Body of pancreas (tissue), 4 donors: ENCODE results near the gene HOXB3. TPM values are rescaled to one million over a fixed set of nuclear protein-coding genes. Genes with fewer than 3 reads are reported as not detected.
"Not testable (repeated sequence)": the region's sequence is repeated elsewhere in the genome, so short reads cannot be mapped to it uniquely, and the experiment has no call there.

Source experiments
- ATAC-seq: fragments of 150-250 bp; one replicate; pipeline ENCODE4 v1.9.1; 2016
- DNase-seq, 4 donors: peaks; one replicate each; pipeline ENCODE4 v3.0.0-alpha.2; 2019
- H3K27ac ChIP-seq, 4 donors: fragments of 200-600 bp; sonication (generic); 1 replicate in 3 of 4; 2 replicates in 1 of 4; pipeline versions ENCODE4 v1.5.1 to v1.6.1; 2016 to 2019; ENCODE audit warnings: mild to moderate bottlenecking in 1 of 4, mixed read lengths in 1 of 4, moderate library complexity in 1 of 4
- H3K27me3 ChIP-seq, 2 donors: fragments of 200-600 bp; sonication (generic); one replicate each; pipeline ENCODE4 v1.6.0; 2016; ENCODE audit warnings: mild to moderate bottlenecking in 1 of 2
- H3K36me3 ChIP-seq, 2 donors: fragments of 200-600 bp; sonication (generic); replicated peaks in 1 of 2; 2 replicates each; pipeline ENCODE4 v1.5.1; 2016; ENCODE audit warnings: low read depth in 2 of 2; ENCODE audit not compliant: insufficient read depth in 1 of 2
- H3K4me1 ChIP-seq: fragments of 200-600 bp; sonication (generic); one replicate; pipeline ENCODE4 v1.6.0; 2016
- H3K4me3 ChIP-seq, 2 donors: fragments of 200-600 bp; sonication (generic); 1 replicate in 1 of 2; 2 replicates in 1 of 2; pipeline ENCODE4 v1.5.1; 2016 to 2019
- H3K9me3 ChIP-seq, 3 donors: fragments of 200-600 bp; sonication (generic); 1 replicate in 2 of 3; 2 replicates in 1 of 3; pipeline ENCODE4 v1.5.1; 2016
- CTCF ChIP-seq, 7 experiments: fragments of 450-650 bp in 4 of 7; fragments of 200-600 bp in 3 of 7; sonication (generic) in 3 of 7; IDR thresholded peaks; one replicate each; pipeline ENCODE4 v1.5.1; 2016 to 2019; ENCODE audit warnings: antibody characterized with exemption in 7 of 7
- POLR2A ChIP-seq, 3 donors: fragments of 450-650 bp; IDR thresholded peaks; one replicate each; pipeline ENCODE4 v1.6.1; 2016; ENCODE audit warnings: antibody characterized with exemption in 3 of 3, mild to moderate bottlenecking in 2 of 3
- WGBS, 2 donors: methylation state at CpG; one replicate each; pipeline ENCODE4 v1.1.5; 2017; 5-methylcytosine and 5-hydroxymethylcytosine counted together
- intact Hi-C: fragments of 100-400 bp; cut with DNase I; formaldehyde crosslinking; loops from one replicate; pipeline ENCODE4 v1.15.1; 2023
- total RNA-seq, 2 donors: library from RNA; depleted of rRNA; stranded (reverse); fragments of >200 nt; gene quantifications; one replicate each; pipeline ENCODE4 v1.1.0, GENCODE V29; 2016

Gene HOXB3
- total RNA-seq, 2 donors from 2014 or later = 2.9 TPM; not detected in 1

DNA sequence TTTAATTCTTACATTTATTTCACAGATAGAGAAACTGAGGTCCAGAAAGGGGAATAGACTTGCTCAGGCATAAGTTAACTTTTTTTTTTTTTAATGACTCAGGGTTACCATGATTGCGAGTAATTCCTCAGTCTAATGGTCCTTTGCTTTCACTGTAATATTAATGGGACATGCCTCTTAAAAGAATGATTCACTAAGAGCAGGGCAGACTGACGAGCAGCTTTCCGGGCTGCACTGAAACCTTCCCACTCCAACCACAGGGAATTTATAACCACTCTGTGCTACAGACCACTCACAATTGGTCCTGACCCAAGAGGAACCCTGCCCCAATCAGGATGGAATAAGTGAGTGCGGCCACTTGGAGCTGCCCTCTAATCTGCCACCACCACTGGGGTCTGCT, 50.9 kb downstream of the HOXB3 start:
- Histone ChIP-seq H3K4me1 (peaks cover 18% of the 10 kb centered on the region), H3K27me3 (peaks cover 0 to 21% of the 10 kb centered on the region in 2 donors), H3K4me3 (no peak overlapping the region), H3K27ac (no peak overlapping the region), H3K36me3 (no peaks in the 10 kb centered on the region), H3K9me3 (no peaks in the 10 kb centered on the region)
- intact Hi-C loops = no loop called here
- no peak for TF ChIP-seq CTCF (IDR thresholded peaks at IDR 0.05)
- no peak for TF ChIP-seq POLR2A (IDR thresholded peaks at IDR 0.05)
- DNase-seq (no peak), ATAC-seq (no peak)
- 54 to 59% methylated on average over 4 of the region's 4 CpGs for WGBS, 2 donors

GRCh38 chr17:48537316-48537715, 52.7 kb downstream of the HOXB3 start:
- intact Hi-C loops = no loop called here
- Histone ChIP-seq H3K27ac (no peak overlapping the region), H3K36me3 (no peaks in the 10 kb centered on the region), H3K9me3 (no peaks in the 10 kb centered on the region), H3K27me3 (peaks cover 0 to 9% of the 10 kb centered on the region in 2 donors), H3K4me3 (no peak overlapping the region), H3K4me1 (peaks cover 4% of the 10 kb centered on the region)
- TF ChIP-seq CTCF (IDR thresholded peaks at IDR 0.05) (no peak), POLR2A (IDR thresholded peaks at IDR 0.05) (no peak)
- 76 to 90% methylated on average over 3 of the region's 3 CpGs for WGBS, 2 donors
- DNase-seq (no peak), ATAC-seq (no peak)

GRCh38 chr17:48535793-48536559, 54.1 kb downstream of the HOXB3 start:
- H3K9me3 ChIP-seq, H3K4me1 ChIP-seq, intact Hi-C loops, ATAC-seq, H3K36me3 ChIP-seq, DNase-seq, H3K27me3 ChIP-seq, H3K4me3 ChIP-seq, H3K27ac ChIP-seq: not testable (repeated sequence)
- WGBS, 2 donors = 79 to 84% methylated on average over 9 of the region's 9 CpGs

DNA sequence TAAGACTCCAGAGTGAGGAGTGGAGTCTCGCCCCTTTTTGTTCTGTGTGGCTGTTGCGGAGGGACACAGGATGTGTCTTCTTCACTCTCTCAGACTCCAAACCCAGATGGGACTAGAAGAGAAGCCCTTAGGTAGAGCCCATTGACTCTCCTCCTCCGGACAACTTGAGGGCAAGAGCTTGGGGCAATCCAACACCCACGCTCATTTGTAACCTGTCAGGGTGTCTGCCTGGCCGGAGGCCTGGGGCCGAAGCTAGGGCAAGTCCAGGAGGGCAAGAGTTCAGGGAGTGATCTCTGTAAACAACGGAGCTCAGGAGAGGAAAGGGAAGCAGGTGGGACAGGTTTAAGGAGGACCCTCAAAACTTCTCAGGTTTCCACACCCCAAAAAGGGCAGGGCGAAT, 57.8 kb downstream of the HOXB3 start:
- ATAC-seq (no peak), DNase-seq (no peak)
- peaks cover 3% of the 10 kb centered on the region for H3K4me1 ChIP-seq
- no peak for TF ChIP-seq POLR2A (IDR thresholded peaks at IDR 0.05)
- TF ChIP-seq CTCF (IDR thresholded peaks at IDR 0.05) = no peak
- H3K9me3 ChIP-seq = no peaks in the 10 kb centered on the region
- intact Hi-C loops = no loop called here
- WGBS, 2 donors = 52 to 60% methylated on average over 7 to 8 of the region's 8 CpGs
- H3K36me3 ChIP-seq = no peaks in the 10 kb centered on the region
- peaks cover 0 to 5% of the 10 kb centered on the region in 2 donors for H3K27me3 ChIP-seq
- no peak overlapping the region for H3K27ac ChIP-seq
- H3K4me3 ChIP-seq = no peak overlapping the region

DNA sequence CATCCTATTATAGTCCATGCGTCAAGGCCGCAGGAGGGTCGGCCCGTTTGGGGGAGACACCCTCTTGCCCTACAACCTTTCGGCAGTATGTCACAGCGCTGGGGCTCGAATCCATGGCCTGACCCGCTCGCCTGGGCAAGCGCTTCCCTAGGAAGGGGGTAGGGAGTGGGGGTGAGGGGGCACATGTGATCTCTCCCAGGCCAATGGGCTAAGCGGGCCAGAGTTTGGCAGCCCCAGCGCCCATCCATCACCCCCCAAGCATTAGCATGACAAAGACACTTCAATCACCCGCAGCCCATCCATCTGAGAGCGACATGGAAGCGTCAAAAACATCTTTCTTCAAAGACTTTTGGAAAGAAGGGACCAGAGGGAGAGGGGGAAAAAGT, 59.2 kb downstream of the HOXB3 start, which contains the start of gene HOXB1:
Gene HOXB1 (minus strand): TSS at position 125 of the 386 bp plus-strand sequence. CDS start 107 bp downstream, at position 18.
- Histone ChIP-seq H3K4me1 (peaks cover 5% of the 10 kb centered on the region), H3K27ac (no peak within 1 kb of the TSS), H3K27me3 (peaks cover 0 to 12% of the 10 kb centered on the region in 2 donors), H3K36me3 (no peaks in the 10 kb centered on the region), H3K4me3 (no peak within 1 kb of the TSS), H3K9me3 (no peaks in the 10 kb centered on the region)
- no peak for DNase-seq
- no peak for ATAC-seq
- 54 to 58% methylated on average over 6 to 15 of the region's 15 CpGs for WGBS, 2 donors
- intact Hi-C loops = no loop called here
- TF ChIP-seq CTCF (IDR thresholded peaks at IDR 0.05) = no peak
